Bronchial epithelial cell (primary cell): ENCODE results near the gene FAM204A. TPM values are rescaled to one million over a fixed set of nuclear protein-coding genes. Genes with fewer than 3 reads are reported as not detected.

Experiments used
- DNase-seq: peaks from one replicate; pipeline ENCODE4 v3.0.0-alpha.2; 2010; ENCODE audit warnings: low read depth
- FAIRE-seq: peaks from 2 replicates; lab custom pipeline; 2011; peaks lifted over from hg19 to GRCh38; lab: Jason Lieb, UNC
- H3K27me3 ChIP-seq: 2 replicates; pipeline ENCODE4 v1.5.1; 2011; ENCODE audit warnings: low read length; ENCODE audit not compliant: control insufficient read depth, insufficient read depth
- H3K36me3 ChIP-seq: 2 replicates; pipeline ENCODE4 v1.5.1; 2011; ENCODE audit warnings: low read length; ENCODE audit not compliant: control insufficient read depth, insufficient read depth
- H3K4me3 ChIP-seq: 2 replicates; pipeline ENCODE4 v1.5.1; 2011; ENCODE audit warnings: mild to moderate bottlenecking, low read depth, low read length, control low read depth
- CTCF ChIP-seq: IDR thresholded peaks from 2 replicates; pipeline ENCODE4 v1.5.1; 2011; ENCODE audit warnings: mild to moderate bottlenecking, moderate library complexity, low read length, control low read depth, inconsistent platforms; ENCODE audit not compliant: insufficient read depth, severe bottlenecking
- total RNA-seq: library from RNA; depleted of rRNA; stranded (reverse); fragments of >200 nt; gene quantifications from 2 replicates; pipeline ENCODE4 v1.2.1, GENCODE V29; 2014

The FAM204A gene
- total RNA-seq, 1 donor from 2014 or later, result 51.9 TPM

- no peaks in the 10 kb centered on the region for H3K27me3 ChIP-seq
- no peak overlapping the region for H3K4me3 ChIP-seq
- DNase-seq (no peak), FAIRE-seq (no peak)
- TF ChIP-seq CTCF, result no peak
- peaks cover 2% of the 10 kb centered on the region for H3K36me3 ChIP-seq
These were observed 34.9 kb downstream of the FAM204A start for GRCh38 chr10:118307220-118307619.

- no peak for TF ChIP-seq CTCF
- FAIRE-seq, result no peak
These were observed 36.4 kb downstream of the FAM204A start for GRCh38 chr10:118305730-118306129.

GRCh38 chr10:118304521-118304920, 37.6 kb downstream of the FAM204A start:
- Histone ChIP-seq H3K36me3 (peaks cover 2% of the 10 kb centered on the region), H3K27me3 (no peaks in the 10 kb centered on the region), H3K4me3 (no peak overlapping the region)
- DNase-seq, result peak; percentile 78
- no peak for FAIRE-seq
- no peak for TF ChIP-seq CTCF

More at GRCh38 chr10:118305730-118306129, 36.4 kb downstream of the FAM204A start:
- Histone ChIP-seq H3K36me3 (peaks cover 2% of the 10 kb centered on the region), H3K27me3 (no peaks in the 10 kb centered on the region), H3K4me3 (no peak overlapping the region)
- no peak for DNase-seq

GRCh38 chr10:118301211-118301610, 40.9 kb downstream of the FAM204A start:
- DNase-seq (no peak), FAIRE-seq (no peak)
- peaks cover 2% of the 10 kb centered on the region for H3K36me3 ChIP-seq
- TF ChIP-seq CTCF, result no peak
- H3K4me3 ChIP-seq, result no peak overlapping the region
- no peaks in the 10 kb centered on the region for H3K27me3 ChIP-seq

- FAIRE-seq, result no peak
- peak; percentile 84 for DNase-seq
- no peak overlapping the region for H3K4me3 ChIP-seq
- H3K36me3 ChIP-seq, result peaks cover 2% of the 10 kb centered on the region
- TF ChIP-seq CTCF, result no peak
- no peaks in the 10 kb centered on the region for H3K27me3 ChIP-seq
These were observed 41.8 kb downstream of the FAM204A start for GRCh38 chr10:118300320-118300719.

- Histone ChIP-seq H3K4me3 (no peak overlapping the region), H3K36me3 (no peaks in the 10 kb centered on the region), H3K27me3 (no peaks in the 10 kb centered on the region)
- no peak for TF ChIP-seq CTCF
- DNase-seq (no peak), FAIRE-seq (no peak)
These were observed 43.3 kb downstream of the FAM204A start for GRCh38 chr10:118298787-118299186.
